PC-9 (cell line): ENCODE measurements around the gene TBC1D25. TPM values are rescaled to one million over a fixed set of nuclear protein-coding genes. Genes with fewer than 3 reads are reported as not detected.

Source experiments
- BruUV-seq: library from RNA; stranded (reverse); fragments of 400-500 nt; replicated peaks from 2 replicates; lab custom pipeline; 2021; lab: Mats Ljungman, UMichigan
- CTCF ChIA-PET: fragments of 300-600 bp; sonication (Branson Sonifier 250); formaldehyde crosslinking; loops from one replicate; lab custom pipeline; 2022; ENCODE audit warnings: antibody characterized with exemption; lab: Charles Lee
- POLR2A ChIA-PET: fragments of 300-600 bp; sonication (Branson Sonifier 250); formaldehyde crosslinking; loops from one replicate; lab custom pipeline; 2022; ENCODE audit warnings: antibody characterized with exemption; ENCODE audit not compliant: unreplicated experiment; lab: Charles Lee
- DNase-seq, 2 experiments: peaks; one replicate each; pipeline versions ENCODE4 v3.0.0 to v3.0.0-alpha.2; 2015 to 2022; ENCODE audit warnings: mixed read lengths in 1 of 2
- H2AFZ ChIP-seq: fragments of 200-600 bp; sonication (generic); 2 replicates; pipeline ENCODE4 v1.8.1; 2017; ENCODE audit warnings: antibody characterized with exemption
- H3F3A ChIP-seq: fragments of 200-600 bp; sonication (generic); 2 replicates; pipeline ENCODE4 v1.8.1; 2017; ENCODE audit warnings: antibody characterized with exemption, mild to moderate bottlenecking, low read depth; ENCODE audit not compliant: insufficient read depth
- H3K27ac ChIP-seq: fragments of 200-600 bp; sonication (generic); 2 replicates; pipeline ENCODE4 v1.6.1; 2016; ENCODE audit warnings: mixed run types
- H3K27me3 ChIP-seq: fragments of 200-600 bp; sonication (generic); 2 replicates; pipeline ENCODE4 v1.6.1; 2016; ENCODE audit warnings: low read depth, mixed run types; ENCODE audit not compliant: insufficient read depth
- H3K36me3 ChIP-seq: fragments of 200-600 bp; sonication (generic); 2 replicates; pipeline ENCODE4 v1.6.1; 2016; ENCODE audit warnings: low read depth, mixed run types
- H3K4me1 ChIP-seq: fragments of 200-600 bp; sonication (generic); replicated peaks from 2 replicates; pipeline ENCODE4 v1.6.1; 2016; ENCODE audit warnings: mixed run types; ENCODE audit not compliant: insufficient read depth
- H3K4me2 ChIP-seq: fragments of 200-600 bp; sonication (generic); 2 replicates; pipeline ENCODE4 v1.6.1; 2017; ENCODE audit warnings: mixed run types
- H3K4me3 ChIP-seq: fragments of 200-600 bp; sonication (generic); 2 replicates; pipeline ENCODE4 v1.6.1; 2016; ENCODE audit warnings: mixed run types
- H3K79me2 ChIP-seq: fragments of 200-600 bp; sonication (generic); 2 replicates; pipeline ENCODE4 v1.6.1; 2017; ENCODE audit warnings: low read depth, mixed run types
- H3K9me2 ChIP-seq: fragments of 200-600 bp; sonication (generic); 2 replicates; pipeline ENCODE4 v1.8.1; 2017; ENCODE audit warnings: mild to moderate bottlenecking; ENCODE audit not compliant: insufficient read depth
- H3K9me3 ChIP-seq: fragments of 200-600 bp; sonication (generic); 2 replicates; pipeline ENCODE4 v1.8.1; 2016; ENCODE audit warnings: low read depth; ENCODE audit not compliant: insufficient read depth
- H4K20me1 ChIP-seq: fragments of 200-600 bp; sonication (generic); 2 replicates; pipeline ENCODE4 v1.8.1; 2017; ENCODE audit not compliant: insufficient read depth
- EZH2 ChIP-seq: fragments of 200-600 bp; sonication (generic); IDR thresholded peaks from 2 replicates; pipeline ENCODE4 v1.8.0; 2017; ENCODE audit warnings: antibody characterized with exemption, low read depth
- intact Hi-C: fragments of 100-400 bp; cut with micrococcal nuclease; formaldehyde crosslinking; loops from one replicate; pipeline ENCODE4 v1.10.0; 2022; ENCODE audit not compliant: unreplicated experiment
- total RNA-seq: library from RNA; stranded (reverse); gene quantifications from 2 replicates; pipeline ENCODE4 v1.2.3, GENCODE V29; 2021
- TF ChIP-seq, protein P1 (sequence below): fragments of 200-600 bp; sonication (generic); conservative IDR thresholded peaks from 2 replicates; pipeline ENCODE4 v1.6.1; 2017; ENCODE audit warnings: mixed run types, antibody characterized with exemption, mild to moderate bottlenecking, moderate library complexity

Gene TBC1D25
- total RNA-seq, 1 experiment from 2014 or later, result 7.4 TPM

DNA sequence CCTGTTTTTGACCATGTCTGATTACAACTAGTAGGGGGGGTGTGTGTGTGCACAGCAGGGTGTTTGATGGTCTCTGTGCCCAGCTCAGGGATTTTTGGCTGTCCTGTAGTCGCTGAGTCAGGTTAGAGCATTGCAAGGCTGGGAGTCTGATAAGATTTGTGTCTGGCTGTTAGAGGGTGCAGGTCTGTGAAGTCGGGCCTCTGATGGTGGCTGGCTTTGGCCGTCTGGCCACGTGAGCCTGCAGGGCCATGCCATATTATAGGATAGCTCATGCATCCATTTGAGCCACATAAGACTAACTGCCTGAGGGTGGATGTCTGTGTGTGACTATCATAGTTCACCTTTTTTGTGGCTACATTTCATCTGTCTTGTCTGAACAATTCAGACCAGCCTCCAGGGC lies 25.8 kb upstream of the TBC1D25 start:
- BruUV-seq, result no TSS peak
- no peak for DNase-seq
- H3K9me3 ChIP-seq, result no peaks in the 10 kb centered on the region
- no peaks in the 10 kb centered on the region for H3K79me2 ChIP-seq
- H3F3A ChIP-seq, result no peaks in the 10 kb centered on the region
- H3K27me3 ChIP-seq, result no peaks in the 10 kb centered on the region
- CTCF ChIA-PET, result no interaction called here
- no peak for TF ChIP-seq EZH2
- TF ChIP-seq, protein P1, sequence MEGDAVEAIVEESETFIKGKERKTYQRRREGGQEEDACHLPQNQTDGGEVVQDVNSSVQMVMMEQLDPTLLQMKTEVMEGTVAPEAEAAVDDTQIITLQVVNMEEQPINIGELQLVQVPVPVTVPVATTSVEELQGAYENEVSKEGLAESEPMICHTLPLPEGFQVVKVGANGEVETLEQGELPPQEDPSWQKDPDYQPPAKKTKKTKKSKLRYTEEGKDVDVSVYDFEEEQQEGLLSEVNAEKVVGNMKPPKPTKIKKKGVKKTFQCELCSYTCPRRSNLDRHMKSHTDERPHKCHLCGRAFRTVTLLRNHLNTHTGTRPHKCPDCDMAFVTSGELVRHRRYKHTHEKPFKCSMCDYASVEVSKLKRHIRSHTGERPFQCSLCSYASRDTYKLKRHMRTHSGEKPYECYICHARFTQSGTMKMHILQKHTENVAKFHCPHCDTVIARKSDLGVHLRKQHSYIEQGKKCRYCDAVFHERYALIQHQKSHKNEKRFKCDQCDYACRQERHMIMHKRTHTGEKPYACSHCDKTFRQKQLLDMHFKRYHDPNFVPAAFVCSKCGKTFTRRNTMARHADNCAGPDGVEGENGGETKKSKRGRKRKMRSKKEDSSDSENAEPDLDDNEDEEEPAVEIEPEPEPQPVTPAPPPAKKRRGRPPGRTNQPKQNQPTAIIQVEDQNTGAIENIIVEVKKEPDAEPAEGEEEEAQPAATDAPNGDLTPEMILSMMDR, result no peak
- POLR2A ChIA-PET, result no interaction called here
- no peak overlapping the region for H3K4me2 ChIP-seq
- H3K9me2 ChIP-seq, result no peaks in the 10 kb centered on the region
- no peak overlapping the region for H3K27ac ChIP-seq
- intact Hi-C loops, result no loop called here
- no peaks in the 10 kb centered on the region for H3K4me1 ChIP-seq
- no peaks in the 10 kb centered on the region for H3K36me3 ChIP-seq
- no peak overlapping the region for H3K4me3 ChIP-seq
- no peaks in the 10 kb centered on the region for H4K20me1 ChIP-seq
- no peak overlapping the region for H2AFZ ChIP-seq

DNA sequence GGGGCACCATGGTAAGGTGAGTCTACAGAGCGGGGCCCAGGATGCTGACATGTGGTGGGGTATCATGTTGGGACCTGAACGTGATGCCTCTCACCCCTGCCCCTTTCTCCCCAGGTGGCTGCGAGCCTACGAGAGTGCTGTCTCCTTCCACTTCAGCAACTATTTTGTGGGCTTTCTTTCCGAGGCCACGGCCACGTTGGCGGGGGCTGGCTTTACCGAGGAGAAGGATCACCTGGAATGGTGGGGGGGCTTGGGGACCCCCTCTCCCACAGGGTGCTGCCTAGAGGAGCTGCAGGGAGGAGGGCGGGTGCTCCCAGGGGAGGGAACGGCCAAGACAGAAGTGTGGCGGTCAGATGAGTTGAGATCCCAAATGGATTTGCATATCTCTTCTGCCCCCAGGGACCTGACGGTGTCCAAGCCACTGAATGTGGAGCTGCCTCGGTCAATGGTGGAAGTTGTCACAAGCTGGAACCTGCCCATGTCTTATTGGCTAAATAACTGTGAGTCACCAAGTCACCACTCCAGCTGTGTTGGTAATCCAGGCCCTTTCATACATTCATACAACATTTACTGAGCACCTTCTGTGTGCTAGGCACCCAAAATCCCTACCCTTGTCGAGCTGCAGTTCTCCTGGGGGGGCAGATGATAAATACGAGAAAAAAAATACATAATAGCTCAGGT lies 25.2 kb upstream of the TBC1D25 start:
- Histone ChIP-seq H4K20me1 (no peaks in the 10 kb centered on the region), H3K4me3 (no peak overlapping the region), H3K36me3 (no peaks in the 10 kb centered on the region), H2AFZ (no peak overlapping the region), H3K4me2 (no peak overlapping the region), H3K9me2 (no peaks in the 10 kb centered on the region), H3K27ac (no peak overlapping the region), H3F3A (no peaks in the 10 kb centered on the region), H3K4me1 (no peaks in the 10 kb centered on the region), H3K9me3 (no peaks in the 10 kb centered on the region), H3K27me3 (no peaks in the 10 kb centered on the region), H3K79me2 (no peaks in the 10 kb centered on the region)
- DNase-seq, result no peak
- BruUV-seq, result no TSS peak
- intact Hi-C loops, result no loop called here
- CTCF ChIA-PET, result no interaction called here
- POLR2A ChIA-PET, result no interaction called here
- TF ChIP-seq, protein P1, result no peak
- no peak for TF ChIP-seq EZH2

DNA sequence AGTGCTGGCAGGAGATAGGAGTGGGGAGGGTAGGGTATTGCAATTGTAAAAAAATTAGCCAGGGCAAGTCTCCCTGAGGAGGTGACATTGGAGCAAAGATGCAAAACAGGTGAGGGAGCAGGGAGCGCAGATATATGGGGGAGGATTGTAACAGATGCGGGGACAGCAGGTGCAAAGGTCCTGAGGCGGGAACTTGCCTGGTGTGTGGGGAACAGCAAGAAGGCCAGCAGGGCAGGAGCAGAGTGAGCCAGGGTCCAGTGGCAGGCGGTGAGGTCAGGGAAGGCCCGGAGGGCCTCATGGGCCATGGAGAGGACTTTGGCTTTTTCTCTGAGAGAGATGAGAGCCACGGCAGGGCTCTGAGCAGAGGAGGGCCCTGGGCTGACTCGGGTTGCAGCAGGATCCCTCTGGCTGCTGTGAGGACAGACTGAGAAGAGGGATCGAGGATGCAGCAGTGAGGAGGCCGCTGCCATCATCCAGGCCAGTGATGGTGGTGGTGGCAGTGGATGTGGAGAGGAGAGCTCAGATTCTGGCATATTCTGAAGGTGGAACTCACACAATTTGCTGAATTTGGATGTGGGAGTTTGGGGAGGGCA lies 24.6 kb upstream of the TBC1D25 start:
- H3K36me3 ChIP-seq, result no peaks in the 10 kb centered on the region
- no peak overlapping the region for H3K4me2 ChIP-seq
- ChIA-PET CTCF (no interaction called here), POLR2A (no interaction called here)
- no peaks in the 10 kb centered on the region for H3K4me1 ChIP-seq
- intact Hi-C loops, result no loop called here
- H3K9me3 ChIP-seq, result no peaks in the 10 kb centered on the region
- H3K79me2 ChIP-seq, result no peaks in the 10 kb centered on the region
- no peak overlapping the region for H3K4me3 ChIP-seq
- H3K9me2 ChIP-seq, result no peaks in the 10 kb centered on the region
- no peaks in the 10 kb centered on the region for H3K27me3 ChIP-seq
- no peak for TF ChIP-seq EZH2
- TF ChIP-seq, protein P1, result no peak
- H3K27ac ChIP-seq, result no peak overlapping the region
- DNase-seq, result no peak
- no peaks in the 10 kb centered on the region for H3F3A ChIP-seq
- H4K20me1 ChIP-seq, result no peaks in the 10 kb centered on the region
- H2AFZ ChIP-seq, result no peak overlapping the region
- no TSS peak for BruUV-seq
